Measurements from ENCODE around the gene SLC6A13.
"Not testable (repeated sequence)": the region's sequence is repeated elsewhere in the genome, so short reads cannot be mapped to it uniquely, and the experiment has no call there.

The SLC6A13 gene

GRCh38 chr12:197911-198695 is 64.5 kb downstream of the SLC6A13 start:
- DNase-seq (ENCODE audit: low read depth): no peak

GRCh38 chr12:197347-197746 is 65.3 kb downstream of the SLC6A13 start:
- DNase-seq (ENCODE audit: low read depth): no peak

GRCh38 chr12:196436-196835 is 66.2 kb downstream of the SLC6A13 start:
- no peak for DNase-seq (ENCODE audit: low read depth)

GRCh38 chr12:195951-196350 is 66.7 kb downstream of the SLC6A13 start:
- no peak for DNase-seq (ENCODE audit: low read depth)

GRCh38 chr12:195156-195555 is 67.5 kb downstream of the SLC6A13 start:
- DNase-seq (ENCODE audit: low read depth): no peak

GRCh38 chr12:194276-194675 is 68.4 kb downstream of the SLC6A13 start:
- DNase-seq (ENCODE audit: low read depth): no peak

GRCh38 chr12:193261-193660 is 69.4 kb downstream of the SLC6A13 start:
- DNase-seq (ENCODE audit: low read depth): no peak

GRCh38 chr12:191541-191940 is 71.1 kb downstream of the SLC6A13 start:
- no peak for DNase-seq (ENCODE audit: low read depth)

GRCh38 chr12:190881-191280 is 71.8 kb downstream of the SLC6A13 start:
- DNase-seq (ENCODE audit: low read depth): no peak

GRCh38 chr12:189622-189962 is 73.0 kb downstream of the SLC6A13 start:
- DNase-seq (ENCODE audit: low read depth): no peak

GRCh38 chr12:188910-189621 is 73.6 kb downstream of the SLC6A13 start:
- DNase-seq (ENCODE audit: low read depth): peak; percentile 10

GRCh38 chr12:187986-188909 is 74.4 kb downstream of the SLC6A13 start:
- DNase-seq (ENCODE audit: low read depth): not testable (repeated sequence)

GRCh38 chr12:186006-186625 is 76.5 kb downstream of the SLC6A13 start:
- DNase-seq (ENCODE audit: low read depth): no peak

- DNase-seq (ENCODE audit: low read depth): no peak
Observed at GRCh38 chr12:185576-185955, 77.1 kb downstream of the SLC6A13 start.

GRCh38 chr12:184811-185575 is 77.6 kb downstream of the SLC6A13 start:
- DNase-seq (ENCODE audit: low read depth): no peak

GRCh38 chr12:182381-182892 is 80.2 kb downstream of the SLC6A13 start:
- no peak for DNase-seq (ENCODE audit: low read depth)

GRCh38 chr12:181921-182320 is 80.7 kb downstream of the SLC6A13 start:
- no peak for DNase-seq (ENCODE audit: low read depth)

GRCh38 chr12:180445-180844 is 82.2 kb downstream of the SLC6A13 start:
- no peak for DNase-seq (ENCODE audit: low read depth)

GRCh38 chr12:179885-180284 is 82.8 kb downstream of the SLC6A13 start:
- no peak for DNase-seq (ENCODE audit: low read depth)

GRCh38 chr12:179131-179884 is 83.3 kb downstream of the SLC6A13 start:
- DNase-seq (ENCODE audit: low read depth): no peak

GRCh38 chr12:178829-179109 is 83.9 kb downstream of the SLC6A13 start:
- DNase-seq (ENCODE audit: low read depth): no peak

All from fibroblast of the conjunctiva (primary cell).